ENCODE results near the gene FLRT1.
A peak's percentile ranks its signal among the peaks of the same experiment; 100 is the strongest.
"Not testable (repeated sequence)": the region's sequence is repeated elsewhere in the genome, so short reads cannot be mapped to it uniquely, and the experiment has no call there.

Gene FLRT1

DNA sequence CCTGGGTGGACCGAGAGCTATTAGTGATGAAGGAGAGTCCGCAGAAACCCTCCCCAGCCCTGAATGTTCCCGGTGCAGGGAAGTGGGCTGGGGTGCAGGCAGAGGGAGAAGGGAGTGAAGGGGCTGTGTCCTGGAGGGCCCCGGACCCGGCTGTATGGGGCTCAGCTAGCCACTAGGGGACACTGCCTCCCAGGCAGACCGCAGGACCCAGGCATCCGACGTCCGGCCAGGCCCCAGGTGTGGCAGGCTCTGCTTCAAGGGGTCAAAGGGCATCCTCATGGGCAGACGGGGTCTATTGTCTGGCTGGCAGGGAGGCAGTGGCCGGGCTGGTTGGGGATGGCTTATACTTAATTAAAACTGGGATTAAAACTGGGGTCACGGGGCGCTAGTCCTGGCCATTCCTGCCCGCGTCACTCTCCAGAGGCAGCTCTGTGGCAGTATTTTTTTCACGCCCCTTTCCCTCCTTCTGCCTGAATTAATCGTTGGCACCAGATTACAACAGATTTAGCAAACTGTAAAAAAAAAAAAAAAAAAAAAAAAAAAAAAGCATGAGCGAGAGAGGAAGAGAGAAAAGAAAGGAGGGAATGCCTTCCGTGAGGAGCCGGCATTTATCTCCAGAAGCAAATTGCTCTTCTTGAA lies 5.1 kb downstream of the FLRT1 start:
- peak; percentile 25 for TF ChIP-seq CTCF (IDR thresholded peaks at IDR 0.05; ENCODE audit: insufficient read depth, missing control alignments)
- FAIRE-seq = no peak
- DNase-seq (ENCODE audit: insufficient read length, low spot score) = no peak

- FAIRE-seq (no peak), DNase-seq (ENCODE audit: insufficient read length, low spot score) (no peak)
- TF ChIP-seq CTCF (IDR thresholded peaks at IDR 0.05; ENCODE audit: insufficient read depth, missing control alignments) = no peak
These were observed 6.1 kb downstream of the FLRT1 start for GRCh38 chr11:64041846-64042245.

DNA sequence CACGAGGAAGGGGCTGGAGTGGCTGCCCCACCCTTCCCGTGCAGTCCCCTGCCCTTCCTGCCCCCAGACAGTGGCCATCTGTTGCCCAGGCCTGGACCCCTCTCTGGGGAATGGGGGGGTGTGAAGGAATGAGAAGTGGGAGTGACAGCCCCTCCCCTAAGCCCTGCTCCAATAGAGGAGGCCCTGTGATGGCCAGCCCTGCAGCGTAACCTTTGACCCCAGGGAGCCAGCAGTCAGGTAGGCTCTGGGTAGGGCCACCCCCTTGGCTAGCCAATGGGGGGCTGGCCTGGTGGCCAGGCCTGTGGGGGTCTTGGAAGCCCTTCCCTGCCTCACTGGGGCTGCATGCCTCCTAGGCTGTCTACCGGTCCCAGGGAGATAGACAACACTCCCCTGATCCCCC lies 6.6 kb downstream of the FLRT1 start:
- DNase-seq (ENCODE audit: insufficient read length, low spot score) (no peak), FAIRE-seq (no peak)
- no peak for TF ChIP-seq CTCF (IDR thresholded peaks at IDR 0.05; ENCODE audit: insufficient read depth, missing control alignments)

DNA sequence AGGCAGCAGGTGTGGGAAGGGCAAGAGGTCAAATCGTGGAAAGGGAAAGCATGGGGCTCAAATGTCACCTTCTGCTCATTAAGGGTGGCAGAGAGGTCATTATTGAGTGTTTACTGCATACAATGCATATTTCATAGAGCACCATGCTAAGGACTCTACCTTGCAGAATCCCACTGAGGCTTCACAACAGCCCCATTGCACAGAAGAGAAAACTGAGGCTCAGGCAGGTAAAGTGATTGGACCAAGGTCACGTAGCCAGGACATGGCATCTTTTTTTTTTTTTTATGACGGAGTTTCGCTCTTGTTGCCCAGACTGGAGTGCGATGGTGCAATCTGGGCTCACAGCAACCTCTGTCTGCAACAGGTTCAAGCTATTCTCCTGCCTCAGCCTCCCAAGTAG lies 7.8 kb downstream of the FLRT1 start:
- no peak for DNase-seq (ENCODE audit: insufficient read length, low spot score)
- FAIRE-seq = no peak
- no peak for TF ChIP-seq CTCF (IDR thresholded peaks at IDR 0.05; ENCODE audit: insufficient read depth, missing control alignments)

GRCh38 chr11:64044730-64045393 lies 9.1 kb downstream of the FLRT1 start:
- DNase-seq (ENCODE audit: insufficient read length, low spot score) (no peak), FAIRE-seq (no peak)
- TF ChIP-seq CTCF (IDR thresholded peaks at IDR 0.05; ENCODE audit: insufficient read depth, missing control alignments) = no peak

DNA sequence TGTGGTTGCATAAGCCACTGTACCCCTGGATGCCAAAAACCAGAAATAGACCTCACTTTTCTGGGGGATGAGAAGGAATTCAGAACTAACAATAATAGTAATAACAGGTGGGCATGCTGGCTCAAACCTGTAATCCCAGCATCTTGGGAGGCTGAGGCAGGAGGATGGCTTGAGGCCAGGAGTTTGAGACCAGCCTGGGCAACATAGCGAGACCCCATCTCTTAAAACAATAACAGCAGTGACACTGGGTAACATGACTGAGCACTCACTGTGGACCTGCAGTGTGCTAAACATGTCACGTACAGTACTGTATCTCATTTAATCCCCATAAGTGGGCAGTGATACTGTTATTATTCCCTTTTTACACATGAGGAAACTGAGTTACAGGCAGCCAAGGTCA lies 10.0 kb downstream of the FLRT1 start:
- DNase-seq (ENCODE audit: insufficient read length, low spot score) (no peak), FAIRE-seq (no peak)
- no peak for TF ChIP-seq CTCF (IDR thresholded peaks at IDR 0.05; ENCODE audit: insufficient read depth, missing control alignments)

DNA sequence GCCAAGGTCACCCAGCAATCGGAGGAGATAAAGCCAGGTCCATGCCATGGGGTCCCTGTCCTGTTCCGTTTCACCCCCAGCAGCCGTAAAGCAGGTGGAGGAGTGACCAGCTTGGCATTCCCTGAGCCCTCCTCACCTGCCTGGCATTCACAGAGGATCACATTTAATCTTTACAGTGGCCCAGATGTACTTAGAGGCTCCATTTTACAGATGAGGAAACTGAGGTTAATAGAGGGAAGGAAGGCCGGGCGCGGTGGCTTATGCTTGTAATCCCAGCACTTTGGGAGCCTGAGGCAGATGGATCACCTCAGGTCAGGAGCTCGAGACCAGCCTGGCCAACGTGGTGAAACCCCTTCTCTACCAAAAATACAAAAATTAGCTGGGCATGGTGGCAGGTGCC lies 11.6 kb downstream of the FLRT1 start:
- DNase-seq (ENCODE audit: insufficient read length, low spot score); FAIRE-seq: not testable (repeated sequence)
